AG08396 (cell line): ENCODE results near the gene NDRG3.

Source experiments
- DNase-seq: peaks from one replicate; pipeline ENCODE4 v3.0.0; 2012; ENCODE audit warnings: low spot score, mixed read lengths

NDRG3 gene

DNA sequence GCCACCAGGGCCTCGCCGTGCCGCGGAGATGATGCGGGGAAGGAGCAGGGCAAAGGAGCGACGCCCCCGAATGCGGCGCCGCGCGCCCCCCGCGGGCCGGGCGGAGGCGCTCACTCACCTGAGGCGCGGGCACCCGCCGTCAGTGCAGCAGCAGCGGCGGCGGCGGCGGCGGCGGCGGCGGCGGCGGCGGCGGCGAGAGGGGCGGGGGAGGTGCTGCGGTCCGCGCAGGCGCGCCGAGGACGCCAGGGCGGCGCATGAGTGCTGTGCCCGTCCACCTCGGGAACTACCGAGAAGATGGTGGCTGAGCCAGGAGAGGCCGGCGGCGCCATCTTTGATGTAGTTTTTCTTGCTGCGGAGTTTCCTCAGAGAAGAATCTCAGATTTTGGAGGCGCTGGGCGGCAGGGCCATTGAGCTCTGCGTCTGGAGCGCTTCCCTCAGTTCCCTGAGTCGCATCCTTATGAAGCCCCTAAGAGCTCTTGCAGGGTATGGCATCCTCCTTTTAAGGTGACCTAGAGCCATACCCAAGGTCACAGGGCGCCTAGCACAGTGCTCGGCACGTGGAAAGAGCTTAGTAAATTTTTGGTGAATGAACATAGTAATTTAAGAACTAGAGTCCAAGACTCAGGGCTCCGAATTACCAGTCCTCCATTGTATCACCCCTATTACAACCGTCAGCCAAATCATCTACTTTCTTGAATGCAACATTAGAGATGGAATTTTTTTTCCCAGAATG, at the start of gene NDRG3:
NDRG3 (minus strand) TSS at position 164 of the 733 bp plus-strand sequence. CDS start 24,355 bp downstream, outside the sequence.
- DNase-seq, result peak; percentile 99

DNA sequence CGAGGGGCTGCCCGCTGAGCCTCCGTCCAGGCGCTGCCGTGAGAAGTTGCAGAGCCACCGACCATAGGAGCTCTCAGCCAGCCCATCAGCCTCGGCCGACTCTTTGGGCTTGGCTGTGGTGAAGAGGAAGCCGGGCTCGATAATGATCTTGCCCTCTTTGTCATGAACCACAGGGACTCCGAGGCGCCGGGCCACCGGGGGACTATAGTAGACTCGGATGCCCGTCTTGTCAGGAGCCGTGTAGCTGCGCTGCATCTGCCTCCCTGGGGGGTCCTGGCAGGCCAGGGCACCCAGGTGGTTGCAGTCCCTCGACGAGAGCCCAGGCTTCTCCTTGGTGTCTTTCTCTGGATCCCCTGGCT, 48.2 kb upstream of the NDRG3 start:
- no peak for DNase-seq

DNA sequence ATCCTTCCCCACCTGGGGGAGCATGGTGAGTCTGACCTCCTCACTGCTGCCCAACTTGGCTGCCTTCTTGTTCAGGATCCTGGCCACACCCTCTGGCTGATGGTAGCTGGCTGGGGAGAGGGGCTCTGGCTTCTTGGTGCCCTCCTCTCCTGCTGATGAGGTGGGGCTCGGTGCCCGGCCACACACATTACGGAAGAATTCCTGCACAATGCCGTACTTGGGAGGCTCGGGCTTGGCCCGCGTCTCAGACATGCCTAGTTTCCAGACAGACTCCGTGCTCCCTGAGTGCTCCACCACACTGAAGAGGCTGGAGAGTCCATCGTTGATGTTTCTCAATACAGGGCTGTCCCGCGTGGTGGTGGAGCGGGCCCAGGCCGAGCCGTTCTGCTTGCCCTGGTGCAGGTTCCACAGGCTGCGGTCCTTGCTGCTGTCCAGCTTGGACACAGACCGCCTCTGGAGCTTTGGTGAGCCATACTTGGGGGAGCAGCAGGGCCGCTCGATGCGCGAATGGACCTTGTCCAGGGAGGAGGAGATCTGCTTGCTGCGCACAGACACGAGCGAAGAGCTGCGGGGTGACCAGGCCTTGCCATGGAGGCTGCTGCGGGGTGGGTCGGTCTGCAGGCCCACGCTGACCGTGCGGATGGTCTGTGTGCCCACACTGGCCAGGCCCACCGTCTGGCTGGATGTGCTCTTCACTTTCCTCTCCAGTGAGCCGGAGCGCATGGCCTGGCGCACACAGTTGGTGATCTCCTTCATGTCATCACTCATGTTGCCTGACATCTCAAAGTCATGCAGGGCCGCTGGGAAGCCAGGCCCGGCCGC, 47.6 kb upstream of the NDRG3 start:
- DNase-seq, result no peak

DNA sequence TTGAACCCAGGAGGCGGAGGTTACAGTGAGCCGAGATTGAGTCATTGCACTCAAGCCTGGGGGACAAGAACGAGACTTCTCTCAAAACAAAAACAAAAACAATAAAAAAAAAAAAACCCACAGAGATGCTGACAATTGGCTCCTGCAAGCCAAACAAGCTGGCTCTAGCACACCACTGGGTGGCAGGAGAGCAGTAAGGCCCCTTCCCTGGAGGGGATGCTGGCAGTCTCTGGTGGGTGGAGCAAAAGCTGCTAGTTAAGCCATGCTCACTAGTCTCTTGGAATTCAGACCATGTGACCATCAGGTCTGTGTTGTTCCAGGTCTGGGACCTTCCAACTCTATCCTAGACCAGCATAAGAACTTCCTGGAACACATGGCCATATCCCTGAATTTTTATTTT, 46.5 kb upstream of the NDRG3 start:
- peak; percentile 77 for DNase-seq

DNA sequence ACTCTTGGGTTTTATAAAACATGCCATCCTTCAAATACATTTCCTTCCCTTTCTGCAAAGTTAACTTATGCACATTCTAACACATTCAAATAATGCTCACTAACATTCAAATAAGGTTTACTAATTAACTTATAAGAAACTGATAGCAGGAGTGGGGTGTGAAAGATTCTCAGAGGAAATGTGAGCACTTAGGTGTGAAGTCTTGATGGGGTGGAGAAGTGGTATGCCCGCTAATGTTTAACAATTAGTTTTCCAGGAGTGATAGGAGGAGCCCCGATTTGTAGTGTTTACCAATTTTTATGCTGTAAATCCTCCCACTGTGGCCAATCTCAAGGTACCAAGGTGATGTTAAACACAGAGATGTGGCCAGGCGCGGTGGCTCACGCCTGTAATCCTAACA, 46.0 kb upstream of the NDRG3 start:
- no peak for DNase-seq

DNA sequence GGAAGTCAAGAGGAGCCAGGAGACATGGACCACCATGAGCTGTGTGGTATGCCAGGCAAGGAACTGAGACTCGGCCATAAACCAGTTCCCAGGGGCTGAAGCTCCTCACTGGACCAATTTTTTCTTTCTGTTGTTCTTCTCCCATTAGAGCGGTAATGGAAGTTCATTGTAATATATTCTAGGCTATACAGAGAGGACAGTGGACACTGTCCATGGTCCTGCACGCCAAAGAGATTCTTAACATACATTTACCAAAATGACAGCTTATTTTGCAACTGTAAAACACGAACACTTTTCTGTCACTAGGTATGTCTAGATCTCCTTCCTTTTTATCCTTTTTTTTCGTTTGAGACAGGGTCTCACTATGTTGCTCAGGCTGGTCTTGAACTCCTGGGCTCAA, 40.8 kb upstream of the NDRG3 start:
- no peak for DNase-seq

DNA sequence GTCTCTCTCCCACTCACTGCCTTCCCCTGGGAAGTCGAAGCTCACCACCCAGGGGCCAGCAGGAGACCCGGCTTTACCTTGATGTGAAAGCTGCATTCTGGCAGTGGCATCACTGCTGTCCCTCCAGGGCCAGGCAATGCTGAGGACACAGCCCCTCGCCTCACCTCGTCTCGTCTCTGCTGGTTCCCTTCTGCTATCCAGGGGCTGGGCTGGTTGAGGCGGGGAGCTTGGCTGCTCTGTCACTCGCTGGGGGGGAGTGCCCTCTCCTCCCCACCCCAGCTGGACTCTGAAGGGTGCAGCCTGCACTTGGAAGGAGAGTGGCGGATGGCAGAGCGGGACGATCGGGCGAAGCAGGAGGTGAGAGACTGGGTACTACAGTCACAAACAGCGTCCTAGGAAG, 40.4 kb upstream of the NDRG3 start:
- no peak for DNase-seq

DNA sequence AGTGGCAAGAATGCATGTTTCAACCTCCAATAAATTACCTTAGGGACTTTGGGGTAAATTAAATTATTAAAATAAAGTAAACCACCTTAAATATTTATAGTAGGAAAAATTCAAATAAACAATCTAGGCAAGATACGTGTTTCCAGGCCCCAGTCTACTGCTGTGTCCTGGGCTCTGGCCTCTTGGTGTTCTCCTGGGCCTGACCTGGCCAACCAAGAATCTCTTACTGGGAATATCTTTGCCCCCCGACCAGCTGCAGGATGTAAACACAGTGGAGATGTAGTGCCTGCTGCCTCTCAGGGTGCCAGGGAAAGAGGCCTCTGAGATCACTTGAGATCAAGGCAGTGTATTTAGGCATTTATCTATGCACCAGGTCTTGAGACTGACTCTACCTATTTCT, 39.4 kb upstream of the NDRG3 start:
- no peak for DNase-seq

DNA sequence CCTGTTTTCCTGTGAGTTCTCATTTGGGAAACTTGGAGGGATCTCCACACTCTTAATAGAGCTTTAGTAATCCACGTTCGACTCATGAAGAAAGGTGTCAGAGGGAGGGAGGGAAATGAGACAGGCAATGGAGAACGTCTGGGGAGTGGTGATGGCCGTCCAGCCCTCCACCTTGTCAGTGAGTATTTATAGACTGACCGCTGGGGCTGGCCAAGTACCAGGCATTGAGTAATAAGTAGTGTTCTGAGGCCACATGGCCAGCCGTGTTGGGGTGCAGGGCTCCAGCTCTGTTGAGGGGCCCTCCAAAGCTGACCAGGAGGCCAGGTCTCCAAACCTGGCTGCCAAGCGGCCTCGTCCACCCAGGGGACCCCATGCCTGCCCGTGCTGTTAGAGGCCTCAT, 39.0 kb upstream of the NDRG3 start:
- peak; percentile 72 for DNase-seq

DNA sequence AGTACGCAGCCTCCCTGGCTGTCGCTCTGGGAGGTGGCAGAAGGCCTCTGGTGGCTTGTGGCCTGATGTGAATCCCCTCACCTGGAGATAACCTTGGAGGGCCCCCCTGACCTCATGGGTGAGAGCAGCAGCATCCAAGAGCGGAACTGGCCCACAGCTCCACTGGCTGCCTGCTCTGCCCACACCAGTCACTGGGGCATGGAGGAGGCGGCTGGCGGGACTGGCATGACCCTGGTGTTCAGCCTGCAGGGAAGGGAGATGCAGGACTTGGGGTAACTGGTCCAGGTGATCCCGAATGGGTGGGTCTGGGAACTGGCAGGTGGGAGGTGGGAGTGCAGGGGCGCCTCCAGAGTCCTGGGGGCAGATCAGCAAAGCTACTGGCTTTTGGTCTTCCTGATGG, 38.2 kb upstream of the NDRG3 start:
- no peak for DNase-seq

DNA sequence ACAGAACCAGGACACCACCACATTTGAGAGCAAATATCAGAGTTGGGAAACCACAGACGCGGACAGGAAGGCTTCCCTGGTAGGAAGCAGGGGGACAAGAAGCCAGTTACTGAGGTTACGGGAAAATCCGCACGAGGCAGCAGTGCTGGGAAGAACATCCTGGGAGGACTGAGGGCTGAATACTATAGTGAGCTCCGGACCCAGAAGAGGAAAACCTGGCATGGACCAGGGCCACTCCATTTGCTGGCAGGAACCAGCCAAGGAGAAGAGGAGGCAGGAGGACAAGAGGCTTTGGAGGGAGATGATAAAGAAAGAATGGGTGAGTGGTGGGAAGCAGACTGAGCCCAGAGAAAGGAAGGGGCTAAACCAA, 33.8 kb upstream of the NDRG3 start:
- no peak for DNase-seq

DNA sequence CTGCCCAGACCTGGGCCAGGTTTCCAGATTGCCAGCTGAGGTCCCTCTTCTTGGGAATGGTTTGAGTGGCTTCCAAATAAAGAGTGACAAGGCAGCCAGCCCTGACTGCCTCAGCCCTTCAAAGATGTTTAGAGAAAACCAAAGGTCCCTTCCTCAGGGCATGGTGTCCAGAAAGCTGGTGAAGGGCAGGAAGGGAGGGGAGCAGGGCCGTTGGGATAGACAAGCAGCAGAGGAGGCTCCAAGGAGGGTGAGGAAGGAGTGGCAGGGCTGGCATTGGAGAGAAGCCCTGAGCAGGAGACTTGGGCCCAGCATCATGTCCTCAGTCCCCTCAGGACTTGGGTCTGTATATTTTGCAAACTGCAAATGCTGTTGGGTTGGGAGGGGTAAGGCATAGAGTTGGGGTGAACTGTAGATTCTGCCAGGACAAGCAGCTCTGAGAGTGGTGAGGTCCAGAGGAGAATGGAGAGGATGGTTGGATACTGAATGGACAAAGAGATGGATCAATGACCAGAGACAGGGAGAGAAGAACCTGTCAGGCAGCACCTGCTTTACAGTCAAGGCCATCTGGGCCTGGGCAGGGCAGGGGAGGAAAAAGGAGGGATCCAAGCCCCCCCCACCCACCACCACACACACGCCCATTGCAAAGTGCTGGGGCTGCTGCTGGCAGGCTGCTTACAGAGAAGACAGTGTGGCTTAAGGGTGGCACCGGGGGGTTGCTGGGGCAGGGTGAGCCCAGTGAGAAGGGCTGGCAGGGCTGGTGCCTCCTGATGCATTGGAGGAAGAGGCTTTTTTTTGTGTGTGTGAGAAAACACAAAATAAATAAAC, 33.2 kb upstream of the NDRG3 start:
- DNase-seq, result no peak

DNA sequence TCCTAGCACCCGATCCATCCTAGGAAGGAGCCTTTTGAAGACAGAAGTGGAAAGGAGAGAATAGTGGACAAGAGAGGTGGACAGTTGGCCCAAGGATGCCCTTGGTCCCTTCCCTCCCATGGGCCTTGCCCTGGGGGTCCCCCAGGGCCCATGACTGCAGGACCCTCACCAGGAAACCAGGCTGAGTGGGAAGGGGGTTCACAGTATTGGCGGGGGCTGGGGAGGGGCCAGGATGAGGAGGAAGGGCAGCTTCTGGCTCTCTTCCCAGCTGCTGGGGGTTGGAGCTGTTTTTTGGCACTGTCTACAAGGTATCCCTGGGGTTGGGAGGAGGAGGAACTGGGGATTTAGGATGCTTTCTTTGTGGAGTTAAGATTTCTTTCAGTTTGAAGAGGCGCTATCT, 31.7 kb upstream of the NDRG3 start:
- DNase-seq, result no peak

DNA sequence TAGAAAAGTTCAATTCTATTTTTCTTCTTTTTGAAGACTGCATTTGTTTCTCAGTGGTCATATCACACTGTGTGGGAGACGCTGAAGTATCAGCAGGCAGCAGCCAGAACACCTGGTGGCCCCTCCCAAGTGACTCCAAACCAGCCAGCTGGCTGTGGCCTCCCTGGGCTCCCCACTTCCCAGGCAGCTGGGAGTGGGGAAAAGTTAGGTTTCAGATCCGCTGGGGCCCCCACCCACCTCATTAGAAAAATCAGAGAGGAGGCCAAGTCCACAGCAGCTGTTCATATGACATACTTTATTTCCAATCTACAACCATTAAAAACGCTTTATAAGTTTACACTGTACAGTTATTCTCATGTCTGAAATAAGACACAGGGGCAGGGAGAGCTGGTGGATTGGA, 31.3 kb upstream of the NDRG3 start:
- DNase-seq, result no peak

DNA sequence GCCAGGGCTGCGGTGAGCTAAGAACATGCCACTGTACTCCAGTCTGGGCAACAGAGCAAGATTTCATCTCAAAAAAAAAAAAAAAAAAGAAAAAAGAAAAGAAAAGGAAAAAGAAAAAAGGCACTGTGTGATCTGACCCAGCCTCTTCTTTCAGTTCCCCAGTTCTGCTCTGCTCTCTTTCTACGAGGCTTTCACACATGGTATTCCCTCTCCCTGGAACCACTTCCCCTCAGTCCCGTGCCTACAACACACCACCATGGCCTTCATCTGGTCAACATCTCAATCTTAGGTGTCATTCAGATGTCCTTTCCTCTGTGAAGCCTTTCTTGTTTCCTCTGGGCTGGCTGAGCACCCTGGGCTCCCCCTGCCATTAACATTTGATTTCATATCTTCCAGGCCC, 29.9 kb upstream of the NDRG3 start:
- no peak for DNase-seq

DNA sequence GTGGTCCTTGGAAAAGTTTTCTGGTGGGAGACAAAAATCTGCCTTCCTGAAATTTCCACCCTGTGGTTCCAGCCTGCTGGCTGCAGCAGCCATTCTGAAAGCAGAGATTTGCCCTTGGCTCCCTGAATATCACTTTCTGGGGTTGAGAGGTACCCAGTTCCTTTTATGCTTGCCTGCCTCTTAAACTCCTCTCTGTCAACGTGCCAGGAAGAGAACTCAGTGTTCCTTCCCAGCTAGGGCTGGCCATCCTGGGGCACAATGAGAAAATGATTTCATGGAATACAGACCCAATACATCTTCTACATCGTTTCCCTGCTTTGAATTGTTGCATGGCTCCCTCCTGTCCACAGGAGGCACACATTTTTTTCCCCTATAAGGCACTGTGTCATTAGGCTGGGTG, 29.3 kb upstream of the NDRG3 start:
- no peak for DNase-seq

DNA sequence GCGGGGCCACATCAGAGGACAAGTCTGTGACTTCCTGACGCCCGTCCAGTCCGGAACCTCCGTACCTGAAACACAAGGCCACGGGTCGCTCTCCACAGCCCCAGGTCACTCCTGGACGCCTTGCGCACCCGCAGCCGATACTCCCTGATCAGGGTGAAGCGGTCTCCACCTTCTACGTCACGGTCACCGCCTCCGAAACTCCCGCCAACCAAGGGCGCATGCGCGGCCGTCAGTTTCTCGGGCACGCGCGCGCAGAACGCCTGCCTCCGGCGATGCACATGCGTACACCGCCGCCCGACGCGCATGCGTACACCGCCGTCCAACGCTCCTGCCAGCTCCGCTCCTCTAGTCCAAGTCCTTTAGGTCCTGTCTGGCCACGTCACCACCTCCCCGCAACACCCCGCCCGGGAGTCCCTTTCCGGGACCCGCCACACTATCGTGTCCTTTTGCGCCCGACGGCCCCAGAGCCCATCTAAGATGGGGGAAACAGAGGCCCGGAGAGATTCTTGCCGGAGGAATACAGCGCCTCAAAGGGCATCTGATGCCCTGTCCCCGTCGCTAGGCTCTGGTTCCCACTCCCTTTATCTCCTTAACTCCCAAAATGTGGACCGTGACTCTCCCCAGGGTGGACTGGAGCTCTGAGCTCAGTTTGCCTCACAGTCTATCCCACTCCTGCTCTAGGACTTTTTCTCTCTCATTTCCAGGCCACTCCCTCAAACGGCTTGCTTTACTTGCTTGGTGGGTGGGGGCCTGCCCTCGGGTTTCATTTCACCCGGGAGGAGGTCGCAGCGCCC, 27.9 kb upstream of the NDRG3 start, which contains the start of gene DSN1:
DSN1 (minus strand) TSS at position 167 of the 794 bp plus-strand sequence. CDS start 2,305 bp downstream, outside the sequence.
- DNase-seq, result peak; percentile 99

DNA sequence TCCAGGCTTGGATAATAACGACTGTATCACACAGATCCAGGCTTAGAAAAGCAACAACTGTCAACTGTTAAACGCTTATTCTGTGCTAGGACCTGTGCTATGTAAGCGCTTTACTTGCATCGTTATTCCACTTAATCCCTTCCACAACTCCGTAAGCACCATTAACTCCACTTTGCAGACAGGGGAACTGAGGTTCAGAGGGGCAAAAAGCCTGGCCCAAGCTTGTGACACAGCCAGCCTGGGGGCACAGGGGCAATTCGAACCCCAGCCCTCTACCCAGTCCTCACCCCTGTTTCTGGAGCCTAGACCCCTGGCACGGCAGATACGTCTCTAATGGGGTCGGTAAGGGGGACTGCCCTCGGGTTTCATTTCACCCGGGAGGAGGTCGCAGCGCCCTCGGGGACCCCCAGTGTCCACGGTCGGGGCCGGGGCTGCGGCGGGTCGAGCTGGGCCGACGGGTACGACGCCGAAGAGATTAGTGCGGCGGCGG, 27.3 kb upstream of the NDRG3 start:
- DNase-seq, result no peak

DNA sequence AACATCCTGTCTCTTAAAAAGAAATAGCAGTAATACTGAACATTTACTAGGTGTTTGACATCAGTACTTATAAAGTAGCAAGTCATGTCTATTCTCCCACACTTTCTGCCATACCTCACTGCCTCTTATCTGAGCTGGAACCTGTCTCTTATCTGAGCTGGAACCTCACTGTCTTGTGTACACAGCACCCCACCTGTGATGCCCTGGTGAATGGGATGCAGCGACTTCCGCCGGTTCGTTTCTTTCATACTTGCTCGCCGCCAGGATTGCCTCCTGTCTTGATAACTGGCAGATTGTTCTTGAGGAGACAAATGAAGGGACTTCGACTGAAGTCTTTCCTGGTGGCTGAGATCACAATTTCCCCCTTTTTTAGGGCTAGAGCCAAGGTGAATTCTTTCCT, 24.8 kb upstream of the NDRG3 start:
- no peak for DNase-seq

DNA sequence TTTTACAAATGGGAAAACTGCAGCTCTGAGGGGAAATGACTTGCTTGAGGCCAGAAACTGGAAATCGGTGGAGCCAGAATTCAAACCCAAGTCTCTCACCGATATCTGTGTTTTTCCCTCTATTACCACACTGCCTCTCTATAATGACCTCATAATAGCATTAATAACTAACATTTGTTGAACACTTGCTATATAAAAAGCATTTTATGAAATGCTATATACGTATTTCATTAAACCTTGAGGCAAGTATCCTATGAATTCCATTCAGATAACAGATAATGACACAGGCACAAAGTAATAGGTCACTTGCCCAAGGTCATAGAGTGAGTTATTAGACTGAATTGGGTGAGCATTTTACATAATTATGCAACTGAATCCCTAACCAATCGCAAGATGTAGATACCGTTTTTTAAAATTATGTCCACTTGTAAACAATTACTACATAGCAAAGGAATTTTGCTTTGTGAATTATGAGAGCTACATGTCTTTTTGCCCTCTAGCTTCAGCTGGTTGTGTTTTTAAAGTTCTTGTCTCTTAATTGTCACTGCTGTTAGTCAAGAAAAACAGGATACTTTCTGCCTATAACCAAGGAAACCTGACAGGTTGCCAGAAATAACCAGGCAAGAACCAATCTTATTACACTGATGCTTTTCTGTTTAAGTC, 23.0 kb upstream of the NDRG3 start:
- DNase-seq, result no peak

DNA sequence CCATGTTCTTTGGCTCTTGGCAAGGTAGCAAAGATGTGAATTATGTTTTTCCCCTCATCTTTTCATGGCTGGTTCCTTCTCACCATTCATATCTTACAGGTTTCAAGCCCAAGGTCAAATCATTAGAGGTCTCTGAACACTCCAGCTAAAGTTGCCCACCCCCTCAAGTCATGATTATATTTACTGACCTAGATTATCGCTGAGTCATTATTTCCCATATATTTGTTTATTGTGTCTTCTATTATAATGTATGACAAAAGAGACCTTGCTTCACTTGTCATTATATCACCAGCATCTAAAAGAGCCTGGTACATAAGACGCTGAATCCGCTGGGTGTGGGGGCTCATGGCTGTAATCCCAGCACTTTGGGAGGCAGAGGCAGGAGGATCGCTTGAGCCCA, 15.2 kb upstream of the NDRG3 start:
- no peak for DNase-seq
